Stimulated activated CD8-positive, alpha-beta memory T cell treated with anti-CD3 and anti-CD28 coated beads, Interleukin-7, amount 100 ng/mL, for 4 hours (primary cell): ENCODE data around the gene MSX2.

Experiments
- DNase-seq, 2 donors: peaks; one replicate each; pipeline ENCODE4 v3.0.0-alpha.2; 2020; ENCODE audit warnings: low read depth in 2 of 2

MSX2 gene

GRCh38 chr5:174718880-174719610, 5.3 kb upstream of the MSX2 start:
- no peak for DNase-seq

GRCh38 chr5:174719793-174720611, 4.4 kb upstream of the MSX2 start:
- DNase-seq = no peak

GRCh38 chr5:174720612-174721529, 3.5 kb upstream of the MSX2 start:
- no peak for DNase-seq

GRCh38 chr5:174721530-174722432, 2.6 kb upstream of the MSX2 start:
- no peak for DNase-seq

- DNase-seq = no peak
Observed at GRCh38 chr5:174722500-174722899, 1.9 kb upstream of the MSX2 start.

- no peak for DNase-seq
Observed at GRCh38 chr5:174723315-174723978, 935 bp upstream of the MSX2 start.

- DNase-seq = no peak
Observed at GRCh38 chr5:174723979-174724483, 351 bp upstream of the MSX2 start.

GRCh38 chr5:174725261-174725990, 1.0 kb downstream of the MSX2 start:
- DNase-seq = no peak

GRCh38 chr5:174725991-174726601, 1.7 kb downstream of the MSX2 start:
- DNase-seq = no peak

GRCh38 chr5:174726916-174727793, 2.8 kb downstream of the MSX2 start:
- DNase-seq = no peak

- DNase-seq = no peak
Observed at GRCh38 chr5:174727794-174728680, 3.7 kb downstream of the MSX2 start.

- DNase-seq = no peak
Observed at GRCh38 chr5:174729075-174729680, 4.8 kb downstream of the MSX2 start.

- DNase-seq = no peak
Observed at GRCh38 chr5:174731214-174732035, 7.0 kb downstream of the MSX2 start.

- DNase-seq = no peak
Observed at GRCh38 chr5:174732036-174733020, 7.9 kb downstream of the MSX2 start.
